GM12872 (cell line): ENCODE measurements around the gene CCR6.

Experiments
- TF ChIP-seq, protein P1 (sequence below): IDR thresholded peaks from 3 replicates; pipeline ENCODE4 v1.5.1; 2011; ENCODE audit warnings: low read depth, mild to moderate bottlenecking, low read length, moderate library complexity; ENCODE audit not compliant: insufficient read depth

The CCR6 gene

DNA sequence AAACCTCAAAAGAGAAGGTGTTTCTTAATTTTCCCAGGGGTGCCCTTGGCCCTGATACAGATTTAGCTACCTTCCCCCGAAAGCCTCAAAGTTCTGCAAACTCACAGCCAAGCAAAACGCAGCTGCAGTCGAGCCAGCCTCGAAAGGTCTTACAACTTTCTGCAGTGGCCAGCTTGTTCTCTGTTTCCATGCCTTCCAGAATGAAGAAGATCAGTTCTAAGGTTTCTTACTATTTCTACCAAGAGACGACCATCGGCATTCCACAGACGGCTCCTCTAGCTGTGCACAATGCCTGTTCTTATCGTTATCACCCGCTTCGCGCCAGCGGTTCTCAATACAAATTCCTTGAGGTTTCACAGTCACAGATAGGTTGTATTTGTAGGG lies 28.5 kb upstream of the CCR6 start:
- TF ChIP-seq, protein P1, sequence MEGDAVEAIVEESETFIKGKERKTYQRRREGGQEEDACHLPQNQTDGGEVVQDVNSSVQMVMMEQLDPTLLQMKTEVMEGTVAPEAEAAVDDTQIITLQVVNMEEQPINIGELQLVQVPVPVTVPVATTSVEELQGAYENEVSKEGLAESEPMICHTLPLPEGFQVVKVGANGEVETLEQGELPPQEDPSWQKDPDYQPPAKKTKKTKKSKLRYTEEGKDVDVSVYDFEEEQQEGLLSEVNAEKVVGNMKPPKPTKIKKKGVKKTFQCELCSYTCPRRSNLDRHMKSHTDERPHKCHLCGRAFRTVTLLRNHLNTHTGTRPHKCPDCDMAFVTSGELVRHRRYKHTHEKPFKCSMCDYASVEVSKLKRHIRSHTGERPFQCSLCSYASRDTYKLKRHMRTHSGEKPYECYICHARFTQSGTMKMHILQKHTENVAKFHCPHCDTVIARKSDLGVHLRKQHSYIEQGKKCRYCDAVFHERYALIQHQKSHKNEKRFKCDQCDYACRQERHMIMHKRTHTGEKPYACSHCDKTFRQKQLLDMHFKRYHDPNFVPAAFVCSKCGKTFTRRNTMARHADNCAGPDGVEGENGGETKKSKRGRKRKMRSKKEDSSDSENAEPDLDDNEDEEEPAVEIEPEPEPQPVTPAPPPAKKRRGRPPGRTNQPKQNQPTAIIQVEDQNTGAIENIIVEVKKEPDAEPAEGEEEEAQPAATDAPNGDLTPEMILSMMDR, result no peak

DNA sequence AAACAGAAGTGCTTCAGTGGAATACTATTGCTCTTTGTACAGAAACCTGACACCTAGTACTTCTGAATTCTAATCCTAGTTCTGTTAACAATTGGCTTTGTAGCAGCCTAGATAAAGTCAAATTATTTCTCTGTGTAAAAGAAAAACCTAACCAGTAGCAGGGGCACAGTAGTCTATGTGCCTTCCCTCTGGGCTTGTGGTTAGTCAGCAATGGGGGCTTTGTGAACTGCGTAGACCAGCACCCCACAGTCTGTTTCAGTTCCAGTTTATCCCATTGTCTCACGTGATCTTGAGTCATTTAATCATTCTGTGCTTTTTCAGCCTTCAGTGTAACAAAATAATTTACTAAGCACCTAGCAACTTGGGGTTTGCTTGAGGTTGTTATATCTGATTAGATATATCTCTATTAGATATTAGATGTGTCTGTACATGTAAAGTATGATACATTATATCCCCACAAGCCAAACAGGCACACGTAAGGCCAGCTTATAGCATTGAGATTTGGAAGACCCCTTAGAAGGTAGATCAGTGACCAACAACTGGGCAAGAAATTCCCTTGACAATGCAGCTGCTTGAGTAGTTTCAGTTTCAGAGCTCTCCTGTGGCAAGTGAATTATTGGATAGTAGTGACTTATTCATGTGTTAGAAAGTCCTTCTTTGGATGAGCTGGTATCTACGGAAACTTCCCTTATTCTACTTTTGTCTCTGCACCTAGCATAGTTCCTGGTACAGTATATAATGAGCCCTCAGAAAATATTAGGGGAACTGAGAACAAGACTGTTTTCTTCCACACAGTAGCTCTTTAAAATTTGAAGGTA lies 27.9 kb upstream of the CCR6 start:
- TF ChIP-seq, protein P1, result no peak

DNA sequence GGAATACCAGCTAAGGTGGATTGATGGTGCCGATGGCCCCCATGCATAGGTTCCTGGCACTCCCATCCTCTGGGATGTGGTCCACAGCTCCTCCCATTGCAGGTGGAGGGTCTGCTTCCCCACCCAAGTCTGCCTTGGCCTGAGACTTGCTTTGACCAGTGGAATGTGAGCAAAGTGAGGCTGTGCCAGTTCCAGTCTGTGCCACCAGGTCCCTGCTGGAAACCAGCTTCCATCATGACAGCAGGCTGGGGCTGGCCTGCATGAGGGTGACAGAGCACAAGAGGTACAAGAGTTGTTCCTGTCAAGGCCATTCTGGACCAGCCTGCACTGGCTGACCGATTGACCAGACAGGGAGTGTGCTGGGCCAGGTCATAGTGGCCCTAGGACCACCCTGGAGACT lies 27.0 kb upstream of the CCR6 start:
- TF ChIP-seq, protein P1, result no peak

DNA sequence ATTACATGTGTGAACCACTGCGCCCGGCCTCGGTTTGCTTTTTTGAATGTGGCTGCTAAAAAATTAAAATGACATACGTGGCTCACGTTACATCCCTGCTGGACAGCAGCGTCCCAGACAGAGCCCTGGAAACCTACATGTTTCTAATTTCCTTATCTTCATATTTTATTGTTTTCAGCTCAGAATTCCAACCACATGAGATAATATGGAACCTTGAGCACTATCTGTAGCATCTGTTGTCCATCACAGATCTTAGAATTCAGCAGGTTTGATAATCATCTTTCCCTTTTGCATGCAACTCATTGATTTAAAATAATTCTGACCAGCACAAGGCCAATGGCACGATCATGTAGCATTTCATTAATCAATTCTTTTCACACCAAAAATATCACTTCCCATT lies 25.9 kb upstream of the CCR6 start:
- TF ChIP-seq, protein P1, result no peak

DNA sequence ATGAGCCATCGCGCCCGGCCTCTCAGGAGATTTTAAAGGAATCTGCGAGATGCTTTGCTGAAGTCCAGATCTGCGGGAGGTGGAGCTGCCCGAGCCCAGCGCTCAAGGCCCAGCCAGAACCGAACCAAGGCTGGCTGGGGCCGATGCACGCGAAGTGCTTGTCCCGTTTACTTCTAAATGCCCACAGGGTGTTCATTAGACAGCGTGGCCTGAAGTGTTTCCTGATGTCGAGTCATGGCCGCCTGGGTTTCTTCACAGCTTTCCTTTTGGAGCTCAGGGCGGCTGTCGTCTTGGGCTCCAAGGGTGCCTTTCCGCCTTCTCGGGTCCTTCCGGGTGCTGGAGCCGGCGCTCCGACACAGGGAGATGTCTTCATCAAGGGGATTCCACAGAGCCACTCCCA lies 25.1 kb upstream of the CCR6 start:
- TF ChIP-seq, protein P1, result no peak

DNA sequence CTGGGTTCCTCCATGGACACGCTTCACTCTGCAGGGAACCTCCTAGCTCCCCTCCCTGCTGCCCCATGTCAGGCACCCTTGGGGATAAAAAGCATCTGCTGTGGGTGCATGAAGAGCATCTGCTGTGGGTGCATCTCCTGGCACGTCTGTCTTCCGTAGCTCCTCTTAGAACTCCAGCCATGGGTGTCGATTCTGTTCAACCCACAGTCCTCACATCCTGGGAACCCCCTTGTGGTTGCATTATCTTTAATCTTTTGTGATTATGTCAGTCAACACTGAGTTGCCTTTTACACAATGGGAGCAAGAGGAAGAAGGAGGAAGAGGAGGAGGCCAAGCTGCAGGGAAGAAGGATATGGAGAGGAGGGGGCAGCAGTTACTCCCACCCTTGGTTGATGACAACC lies 24.1 kb upstream of the CCR6 start:
- TF ChIP-seq, protein P1, result no peak

DNA sequence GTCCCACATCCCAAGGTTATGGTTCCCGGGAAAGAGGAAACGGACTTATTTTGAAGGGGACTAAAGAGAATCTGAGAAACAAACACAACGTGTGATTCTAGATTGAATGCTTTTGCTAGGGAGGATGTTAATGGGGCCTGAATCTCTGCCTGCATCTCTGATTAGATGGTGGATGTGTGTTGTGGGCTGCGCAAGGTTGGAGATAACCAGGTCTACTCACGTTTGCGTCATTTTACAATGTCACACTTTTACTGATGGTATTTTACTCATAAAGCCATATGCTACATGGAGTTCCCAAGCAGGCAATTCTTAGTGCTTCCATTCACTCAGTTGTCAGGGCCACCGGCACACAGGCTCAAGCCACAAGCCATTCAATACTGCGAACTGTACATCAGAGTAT lies 23.2 kb upstream of the CCR6 start:
- TF ChIP-seq, protein P1, result no peak
